Smooth muscle cell (in vitro differentiated cells): ENCODE data around the gene PLXND1. TPM values are rescaled to one million over a fixed set of nuclear protein-coding genes. Genes with fewer than 3 reads are reported as not detected.

Source experiments
- DNase-seq: peaks from one replicate; lab custom pipeline; 2025; ENCODE audit not compliant: unreplicated experiment; lab: John Stamatoyannopoulos, UW
- H2AFZ ChIP-seq: fragments of 200-600 bp; sonication (generic); 2 replicates; pipeline ENCODE4 v1.6.0; 2016; ENCODE audit warnings: antibody characterized with exemption, low read depth, mild to moderate bottlenecking
- H3F3A ChIP-seq: fragments of 200-600 bp; sonication (generic); 2 replicates; pipeline ENCODE4 v1.6.0; 2017; ENCODE audit warnings: antibody characterized with exemption, low read depth
- H3K27ac ChIP-seq: fragments of 200-600 bp; sonication (generic); 2 replicates; pipeline ENCODE4 v1.5.1; 2016; ENCODE audit warnings: low read depth, mild to moderate bottlenecking
- H3K27me3 ChIP-seq: fragments of 200-600 bp; sonication (generic); 2 replicates; pipeline ENCODE4 v1.6.1; 2016; ENCODE audit warnings: low read depth, mild to moderate bottlenecking
- H3K36me3 ChIP-seq: fragments of 200-600 bp; sonication (generic); 2 replicates; pipeline ENCODE4 v1.5.1; 2016; ENCODE audit warnings: low read depth
- H3K4me1 ChIP-seq: fragments of 200-600 bp; sonication (generic); 2 replicates; pipeline ENCODE4 v1.5.1; 2016; ENCODE audit warnings: low read depth
- H3K4me2 ChIP-seq: fragments of 200-600 bp; sonication (generic); 2 replicates; pipeline ENCODE4 v1.6.0; 2016; ENCODE audit warnings: mild to moderate bottlenecking
- H3K4me3 ChIP-seq: fragments of 200-600 bp; sonication (generic); 2 replicates; pipeline ENCODE4 v1.5.1; 2016; ENCODE audit warnings: mild to moderate bottlenecking
- H3K79me2 ChIP-seq: fragments of 200-600 bp; sonication (generic); 2 replicates; pipeline ENCODE4 v1.6.0; 2016; ENCODE audit warnings: low read depth, mild to moderate bottlenecking
- H3K9ac ChIP-seq: fragments of 200-600 bp; sonication (generic); 2 replicates; pipeline ENCODE4 v1.6.0; 2016; ENCODE audit warnings: low read depth
- H3K9me3 ChIP-seq: fragments of 200-600 bp; sonication (generic); replicated peaks from 2 replicates; pipeline ENCODE4 v1.5.1; 2016; ENCODE audit warnings: low read depth
- H4K20me1 ChIP-seq: fragments of 200-600 bp; sonication (generic); 2 replicates; pipeline ENCODE4 v1.6.0; 2016; ENCODE audit warnings: low read depth
- WGBS: methylation state at CpG from one replicate; pipeline ENCODE4 v1.1.7; 2016; ENCODE audit warnings: low lambda C conversion rate; 5-methylcytosine and 5-hydroxymethylcytosine counted together
- polyA plus RNA-seq: library from polyadenylated mRNA; unstranded; fragments of >200 nt; fragmentation: Nextera tagmentation; extraction: Ambion mirVana; gene quantifications from 2 replicates; pipeline ENCODE4 v1.2.1, GENCODE V29; 2016
- total RNA-seq: library from RNA; depleted of rRNA; stranded (reverse); fragments of >200 nt; gene quantifications from 2 replicates; pipeline ENCODE4 v1.2.3, GENCODE V29; 2014
- TF ChIP-seq, protein P1 (sequence below): fragments of 200-600 bp; sonication (generic); IDR thresholded peaks from 2 replicates; pipeline ENCODE4 v1.5.1; 2017; ENCODE audit warnings: borderline replicate concordance, mild to moderate bottlenecking, antibody characterized with exemption; ENCODE audit not compliant: insufficient read depth, poor library complexity, severe bottlenecking

PLXND1 gene
- total and polyA plus RNA-seq, 2 experiments from 2014 or later = 75.8 to 94.3 TPM

DNA sequence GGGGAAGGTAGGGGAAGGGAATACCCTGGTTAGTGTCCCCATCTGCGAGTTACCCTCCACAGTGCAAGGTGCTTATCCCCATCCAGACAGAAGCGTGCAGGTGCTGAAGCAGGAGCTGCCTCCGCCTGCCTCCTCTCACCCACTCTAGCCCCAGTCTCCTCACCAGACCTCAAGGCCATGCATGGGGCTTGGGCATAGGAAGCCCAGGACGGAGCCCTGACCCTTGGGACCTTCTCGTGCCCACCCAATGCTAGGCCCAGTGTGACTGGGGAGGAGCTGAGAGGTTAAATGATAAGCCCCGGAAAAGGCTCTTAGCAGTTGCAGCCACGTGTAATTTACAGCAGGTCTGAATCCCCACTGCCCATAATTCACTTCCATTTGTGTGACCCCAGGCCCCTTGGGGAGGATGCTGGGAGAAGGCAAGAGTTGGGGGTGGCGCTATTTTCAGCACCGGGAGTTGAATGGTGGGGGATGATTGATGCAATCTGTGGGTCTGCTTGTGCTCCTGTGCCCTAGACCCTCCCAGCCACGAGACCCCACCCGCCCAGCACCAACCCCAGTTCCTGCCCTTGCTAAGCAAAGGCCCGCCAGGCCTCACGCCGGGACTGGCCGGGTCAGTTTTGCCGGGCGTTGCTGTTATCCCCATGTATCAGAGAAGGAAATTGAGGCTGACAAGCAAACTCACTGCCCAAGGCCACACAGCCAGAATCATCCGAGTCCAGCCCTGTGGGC lies 14.5 kb upstream of the PLXND1 start:
- WGBS = 90% methylated on average over 10 of the region's 18 CpGs
- H4K20me1 ChIP-seq = no peaks in the 10 kb centered on the region
- no peaks in the 10 kb centered on the region for H3K36me3 ChIP-seq
- no peak overlapping the region for H3K4me2 ChIP-seq
- no peak for DNase-seq
- no peak overlapping the region for H3K27ac ChIP-seq
- no peaks in the 10 kb centered on the region for H3K9me3 ChIP-seq
- no peaks in the 10 kb centered on the region for H3K27me3 ChIP-seq
- H2AFZ ChIP-seq = no peak overlapping the region
- no peaks in the 10 kb centered on the region for H3K79me2 ChIP-seq
- no peak overlapping the region for H3K4me3 ChIP-seq
- H3F3A ChIP-seq = peaks cover 6% of the 10 kb centered on the region
- H3K4me1 ChIP-seq = no peaks in the 10 kb centered on the region
- TF ChIP-seq, protein P1, sequence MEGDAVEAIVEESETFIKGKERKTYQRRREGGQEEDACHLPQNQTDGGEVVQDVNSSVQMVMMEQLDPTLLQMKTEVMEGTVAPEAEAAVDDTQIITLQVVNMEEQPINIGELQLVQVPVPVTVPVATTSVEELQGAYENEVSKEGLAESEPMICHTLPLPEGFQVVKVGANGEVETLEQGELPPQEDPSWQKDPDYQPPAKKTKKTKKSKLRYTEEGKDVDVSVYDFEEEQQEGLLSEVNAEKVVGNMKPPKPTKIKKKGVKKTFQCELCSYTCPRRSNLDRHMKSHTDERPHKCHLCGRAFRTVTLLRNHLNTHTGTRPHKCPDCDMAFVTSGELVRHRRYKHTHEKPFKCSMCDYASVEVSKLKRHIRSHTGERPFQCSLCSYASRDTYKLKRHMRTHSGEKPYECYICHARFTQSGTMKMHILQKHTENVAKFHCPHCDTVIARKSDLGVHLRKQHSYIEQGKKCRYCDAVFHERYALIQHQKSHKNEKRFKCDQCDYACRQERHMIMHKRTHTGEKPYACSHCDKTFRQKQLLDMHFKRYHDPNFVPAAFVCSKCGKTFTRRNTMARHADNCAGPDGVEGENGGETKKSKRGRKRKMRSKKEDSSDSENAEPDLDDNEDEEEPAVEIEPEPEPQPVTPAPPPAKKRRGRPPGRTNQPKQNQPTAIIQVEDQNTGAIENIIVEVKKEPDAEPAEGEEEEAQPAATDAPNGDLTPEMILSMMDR = no peak
- no peak overlapping the region for H3K9ac ChIP-seq

DNA sequence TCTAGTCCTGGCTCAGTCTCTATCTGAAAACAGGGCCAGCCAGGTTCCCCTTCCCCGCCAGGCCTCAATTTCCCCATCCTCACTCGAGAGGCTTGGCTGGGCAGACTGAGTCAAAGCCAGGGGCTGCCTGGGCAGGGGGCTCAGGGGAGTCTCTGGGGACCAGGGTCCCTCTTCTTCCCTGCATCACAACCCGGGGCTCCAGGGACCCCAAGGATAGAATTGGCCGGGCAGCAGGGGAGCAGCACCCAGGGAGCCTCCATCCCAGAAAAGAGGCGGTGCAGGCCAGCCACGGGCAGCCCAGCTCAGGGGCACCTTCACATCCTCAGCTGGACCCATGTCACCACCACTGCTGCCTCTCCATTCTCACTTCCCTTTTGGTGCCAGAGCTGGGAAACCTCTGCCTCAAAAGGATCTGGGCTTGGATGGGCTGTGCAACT lies 13.3 kb upstream of the PLXND1 start:
- Histone ChIP-seq H3K79me2 (no peaks in the 10 kb centered on the region), H4K20me1 (no peaks in the 10 kb centered on the region), H3F3A (no peaks in the 10 kb centered on the region), H3K4me2 (no peak overlapping the region), H3K27me3 (no peaks in the 10 kb centered on the region), H3K36me3 (no peaks in the 10 kb centered on the region), H3K27ac (no peak overlapping the region), H2AFZ (no peak overlapping the region), H3K4me1 (no peaks in the 10 kb centered on the region), H3K4me3 (no peak overlapping the region), H3K9me3 (no peaks in the 10 kb centered on the region), H3K9ac (no peak overlapping the region)
- 87% methylated on average over 6 of the region's 6 CpGs for WGBS
- TF ChIP-seq, protein P1 = no peak
- no peak for DNase-seq

DNA sequence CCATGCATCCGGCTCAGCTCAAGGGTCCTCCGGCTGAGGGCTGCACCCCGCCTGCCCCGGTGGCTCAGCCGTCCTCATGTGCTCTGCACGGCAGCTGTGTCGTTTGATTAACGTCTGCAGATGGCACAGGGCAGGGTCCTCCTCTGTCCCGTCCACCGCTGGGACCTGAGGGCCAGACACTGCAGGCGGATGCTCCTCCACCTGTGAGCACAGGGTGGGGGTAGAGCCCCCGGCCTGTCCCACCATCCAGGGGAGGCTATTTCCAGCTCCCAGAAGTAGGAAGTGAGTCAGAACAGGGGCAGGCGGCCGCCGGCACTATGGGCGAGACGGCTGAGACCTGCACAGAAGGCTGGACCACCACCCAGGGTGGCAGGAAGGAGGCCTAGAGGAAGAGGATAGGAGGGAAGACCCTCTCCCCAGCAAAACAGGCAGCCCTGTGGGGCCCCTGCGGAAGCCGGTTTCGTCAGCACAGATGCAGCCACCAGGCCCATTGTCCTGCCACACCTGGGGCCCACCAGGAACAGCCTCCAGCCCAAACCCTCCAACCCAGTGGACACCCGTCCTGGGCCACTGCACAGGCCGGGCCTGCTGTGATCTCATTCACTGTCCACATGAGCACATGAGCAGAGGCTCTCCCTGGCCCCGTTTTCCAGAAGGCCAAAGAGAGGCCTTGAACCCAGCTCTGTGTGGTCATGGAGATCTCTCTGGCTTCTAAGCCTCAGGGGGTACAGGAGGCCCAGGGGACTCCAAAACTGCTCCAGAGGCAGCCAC lies 12.6 kb upstream of the PLXND1 start:
- Histone ChIP-seq H4K20me1 (no peaks in the 10 kb centered on the region), H3K4me2 (no peak overlapping the region), H3K27me3 (no peaks in the 10 kb centered on the region), H3F3A (no peaks in the 10 kb centered on the region), H3K4me3 (no peak overlapping the region), H3K27ac (no peak overlapping the region), H3K4me1 (no peaks in the 10 kb centered on the region), H3K79me2 (no peaks in the 10 kb centered on the region), H3K9me3 (no peaks in the 10 kb centered on the region), H3K9ac (no peak overlapping the region), H3K36me3 (no peaks in the 10 kb centered on the region), H2AFZ (no peak overlapping the region)
- WGBS = 77% methylated on average over 23 of the region's 23 CpGs
- TF ChIP-seq, protein P1 = no peak
- no peak for DNase-seq
